Measurements from ENCODE around the gene WNT4. TPM values are rescaled to one million over a fixed set of nuclear protein-coding genes. Genes with fewer than 3 reads are reported as not detected.

WNT4 gene
- total and polyA plus RNA-seq, 10 of the 15 experiments (the other 5 are each of a cell fraction or from before 2014, with no cell fraction given) = 0.01 TPM; not detected in 9

DNA sequence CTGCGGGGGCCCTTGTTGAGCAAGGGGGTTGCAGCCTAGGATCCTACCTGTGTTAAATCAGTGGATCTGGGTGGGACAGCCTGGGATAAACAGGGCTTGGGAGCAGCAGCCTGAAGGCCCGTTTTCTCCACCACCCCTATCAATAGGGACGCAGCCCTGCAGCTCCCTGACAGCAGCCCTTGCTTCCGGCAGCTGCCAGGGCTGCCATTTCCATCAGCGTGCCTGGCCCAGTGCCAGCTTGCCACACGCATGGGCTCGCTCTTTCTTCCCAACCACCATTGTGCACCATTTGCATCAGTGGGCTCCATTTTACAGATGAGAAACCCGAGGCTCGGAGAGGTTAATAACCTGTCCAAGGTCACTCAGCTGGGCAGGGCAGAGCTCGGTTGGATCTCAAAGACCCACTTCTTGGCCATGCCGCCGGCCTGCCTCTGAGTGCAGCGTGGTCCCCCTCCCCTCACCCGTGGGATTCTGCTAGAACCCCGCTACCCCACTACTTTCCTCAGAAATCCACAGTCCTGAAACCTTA is 3.8 kb downstream of the WNT4 start:
- FAIRE-seq = no peak
- Histone ChIP-seq H3K9ac (ENCODE audit: control insufficient read depth, insufficient read depth, low read length) (no peak overlapping the region), H3K4me2 (ENCODE audit: control insufficient read depth, insufficient read depth) (no peak overlapping the region), H2AFZ (ENCODE audit: control insufficient read depth, low read depth, low read length) (no peak overlapping the region), H3K4me3 (no peak overlapping the region), H3K79me2 (ENCODE audit: control insufficient read depth, insufficient read depth, low read length) (no peaks in the 10 kb centered on the region), H3K27ac (ENCODE audit: control insufficient read depth, insufficient read depth) (no peak overlapping the region), H3K27me3 (replicated peaks in 1 of 2; ENCODE audit: control insufficient read depth in 2 of 2, insufficient read depth in 2 of 2, low read length in 1 of 2) (peaks cover 7 to 17% of the 10 kb centered on the region in 2 experiments), H3K36me3 (ENCODE audit: control insufficient read depth in 2 of 2, insufficient read depth in 2 of 2, low read length in 1 of 2) (no peaks in the 10 kb centered on the region), H3K9me3 (replicated peaks; ENCODE audit: control insufficient read depth, insufficient read depth, low read length) (no peaks in the 10 kb centered on the region), H4K20me1 (ENCODE audit: control insufficient read depth, insufficient read depth) (no peaks in the 10 kb centered on the region), H3K4me1 (ENCODE audit: control insufficient read depth, insufficient read depth, low read length) (no peaks in the 10 kb centered on the region)
- WGBS (ENCODE audit: insufficient coverage, insufficient replicate concordance, low lambda C conversion rate, missing lambda C conversion rate) = 54% methylated on average over 15 of the region's 15 CpGs
- no peak for DNase-seq (ENCODE audit: low read depth, low spot score)
- in situ Hi-C loops (cut with MboI) = no loop called here
- no TSS peak for BruUV-seq (replicated peaks)
- TF ChIP-seq RUNX3 (IDR thresholded peaks at IDR 0.05; ENCODE audit: low read length) (no peak), EZH2 (IDR thresholded peaks at IDR 0.05; ENCODE audit: borderline replicate concordance, control insufficient read depth, low read depth, low read length) (no peak), HDAC2 (IDR thresholded peaks at IDR 0.05) (no peak), MYB (IDR thresholded peaks at IDR 0.05; ENCODE audit: borderline replicate concordance, low read depth, low read length) (no peak)
- TF ChIP-seq, protein P1, sequence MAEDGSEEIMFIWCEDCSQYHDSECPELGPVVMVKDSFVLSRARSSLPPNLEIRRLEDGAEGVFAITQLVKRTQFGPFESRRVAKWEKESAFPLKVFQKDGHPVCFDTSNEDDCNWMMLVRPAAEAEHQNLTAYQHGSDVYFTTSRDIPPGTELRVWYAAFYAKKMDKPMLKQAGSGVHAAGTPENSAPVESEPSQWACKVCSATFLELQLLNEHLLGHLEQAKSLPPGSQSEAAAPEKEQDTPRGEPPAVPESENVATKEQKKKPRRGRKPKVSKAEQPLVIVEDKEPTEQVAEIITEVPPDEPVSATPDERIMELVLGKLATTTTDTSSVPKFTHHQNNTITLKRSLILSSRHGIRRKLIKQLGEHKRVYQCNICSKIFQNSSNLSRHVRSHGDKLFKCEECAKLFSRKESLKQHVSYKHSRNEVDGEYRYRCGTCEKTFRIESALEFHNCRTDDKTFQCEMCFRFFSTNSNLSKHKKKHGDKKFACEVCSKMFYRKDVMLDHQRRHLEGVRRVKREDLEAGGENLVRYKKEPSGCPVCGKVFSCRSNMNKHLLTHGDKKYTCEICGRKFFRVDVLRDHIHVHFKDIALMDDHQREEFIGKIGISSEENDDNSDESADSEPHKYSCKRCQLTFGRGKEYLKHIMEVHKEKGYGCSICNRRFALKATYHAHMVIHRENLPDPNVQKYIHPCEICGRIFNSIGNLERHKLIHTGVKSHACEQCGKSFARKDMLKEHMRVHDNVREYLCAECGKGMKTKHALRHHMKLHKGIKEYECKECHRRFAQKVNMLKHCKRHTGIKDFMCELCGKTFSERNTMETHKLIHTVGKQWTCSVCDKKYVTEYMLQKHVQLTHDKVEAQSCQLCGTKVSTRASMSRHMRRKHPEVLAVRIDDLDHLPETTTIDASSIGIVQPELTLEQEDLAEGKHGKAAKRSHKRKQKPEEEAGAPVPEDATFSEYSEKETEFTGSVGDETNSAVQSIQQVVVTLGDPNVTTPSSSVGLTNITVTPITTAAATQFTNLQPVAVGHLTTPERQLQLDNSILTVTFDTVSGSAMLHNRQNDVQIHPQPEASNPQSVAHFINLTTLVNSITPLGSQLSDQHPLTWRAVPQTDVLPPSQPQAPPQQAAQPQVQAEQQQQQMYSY (CRISPR knock-in tag; IDR thresholded peaks at IDR 0.05) = no peak
- RAD21 ChIA-PET (ENCODE audit: unreplicated experiment) = no interaction called here
- POLR2A ChIA-PET = no interaction called here
- CTCF ChIA-PET = interaction anchor here (1.1 to 5.5 kb wide), 3 partner anchors 8 to 277 kb away, joined by 4 to 28 read pairs (median 8); no protein-coding TSS in a partner anchor
- ATAC-seq = no peak
- SMC1A ChIA-PET (ENCODE audit: uncharacterized antibody, unreplicated experiment) = no interaction called here
- intact Hi-C loops (cut with micrococcal nuclease; ENCODE audit: unreplicated experiment) = no loop called here
